ENCODE results near the gene TAPBP. TPM values are rescaled to one million over a fixed set of nuclear protein-coding genes. Genes with fewer than 3 reads are reported as not detected.

Gene TAPBP
- total RNA-seq, 1 experiment from 2014 or later = 28.2 TPM

- Histone ChIP-seq H3K27ac (ENCODE audit: insufficient read length, low read depth, low read length) (no peak overlapping the region), H3K4ac (ENCODE audit: low read depth, low read length) (no peak overlapping the region), H3K4me1 (ENCODE audit: insufficient read depth, low read length) (peaks cover 3% of the 10 kb centered on the region; the same call in 1 of the 2 replicates), H3K9me3 (ENCODE audit: control insufficient read depth, low read depth, low read length) (no peaks in the 10 kb centered on the region), H2BK5ac (ENCODE audit: insufficient read length, low read length) (no peak overlapping the region), H4K5ac (ENCODE audit: insufficient read length, low read depth, low read length) (no peak overlapping the region), H3K4me2 (ENCODE audit: insufficient read depth, insufficient read length, low read length) (peak overlapping the region; percentile 61), H3K23me2 (ENCODE audit: insufficient read length, low read depth, low read length, poor library complexity, severe bottlenecking) (peaks cover 34% of the 10 kb centered on the region), H2AFZ (ENCODE audit: low read length) (no peak overlapping the region), H3K79me1 (ENCODE audit: insufficient read depth, low read depth, low read length, poor library complexity, severe bottlenecking) (peaks cover 7% of the 10 kb centered on the region), H2BK20ac (ENCODE audit: low read depth, low read length, poor library complexity, severe bottlenecking) (no peak overlapping the region), H2BK15ac (ENCODE audit: low read depth, low read length) (no peak overlapping the region), H3K23ac (ENCODE audit: insufficient read length, low read depth, low read length) (no peak overlapping the region), H2AK5ac (ENCODE audit: insufficient read length, low read length) (no peak overlapping the region), H3K27me3 (ENCODE audit: insufficient read depth, low read length) (no peaks in the 10 kb centered on the region), H3K79me2 (ENCODE audit: insufficient read depth, low read length) (peaks cover 3% of the 10 kb centered on the region; the same call in 1 of the 2 replicates), H2BK120ac (ENCODE audit: low read depth, low read length, poor library complexity, severe bottlenecking) (no peak overlapping the region), H4K91ac (ENCODE audit: insufficient read length, low read depth, low read length) (no peak overlapping the region), H3K14ac (ENCODE audit: insufficient read depth, low read length) (no peak overlapping the region), H3K56ac (ENCODE audit: insufficient read length, low read depth, low read length) (no peak overlapping the region), H3K18ac (ENCODE audit: insufficient read length, low read depth, low read length) (no peak overlapping the region), H3K9ac (ENCODE audit: extremely low read depth, insufficient read length, low read length) (no peak overlapping the region), H2BK12ac (ENCODE audit: insufficient read length, low read depth, low read length) (no peak overlapping the region), H3T11ph (ENCODE audit: low read length) (no peak overlapping the region), H4K8ac (replicated peaks; ENCODE audit: insufficient read length, low read depth, low read length) (no peak overlapping the region), H4K20me1 (ENCODE audit: control insufficient read depth, insufficient read depth, insufficient read length) (no peaks in the 10 kb centered on the region)
- peak; percentile 44 for DNase-seq
- H3K4me3 Mint-ChIP-seq = peak overlapping the region; percentile 94 to 98
- H3K27me3 Mint-ChIP-seq (ENCODE audit: low read depth) = no peaks in the 10 kb centered on the region; the same call in 1 of the 2 replicates
- peaks cover 22 to 47% (median 42%) of the 10 kb centered on the region in 3 experiments; a peak in 6 of 7 replicates for H3K36me3 Mint-ChIP-seq (ENCODE audit: insufficient read depth in 1 of 3, low read depth in 3 of 3)
- peak overlapping the region in 2 of 3 experiments; percentile 28 to 76; a peak in 2 of 7 replicates for H3K27ac Mint-ChIP-seq
- H3K4me1 Mint-ChIP-seq = peaks cover 59 to 64% of the 10 kb centered on the region in 2 experiments
- no peaks in the 10 kb centered on the region for H3K9me3 Mint-ChIP-seq
- TF ChIP-seq CTCF (conservative IDR thresholded peaks at IDR 0.05) = no peak
- no CpG with 5 or more reads among the region's 19 CpGs for WGBS (ENCODE audit: extremely low coverage, insufficient read length, low lambda C conversion rate)
Measured at GRCh38 chr6:33316603-33317418, 2.9 kb upstream of the TAPBP start.

All from H9 (cell line).